ENCODE data around the gene INO80D.
"Not testable (repeated sequence)": the region's sequence is repeated elsewhere in the genome, so short reads cannot be mapped to it uniquely, and the experiment has no call there.

INO80D gene

GRCh38 chr2:206031162-206031784 is 54.7 kb downstream of the INO80D start:
- DNase-seq (ENCODE audit: low read depth in 2 of 2) = no peak

DNA sequence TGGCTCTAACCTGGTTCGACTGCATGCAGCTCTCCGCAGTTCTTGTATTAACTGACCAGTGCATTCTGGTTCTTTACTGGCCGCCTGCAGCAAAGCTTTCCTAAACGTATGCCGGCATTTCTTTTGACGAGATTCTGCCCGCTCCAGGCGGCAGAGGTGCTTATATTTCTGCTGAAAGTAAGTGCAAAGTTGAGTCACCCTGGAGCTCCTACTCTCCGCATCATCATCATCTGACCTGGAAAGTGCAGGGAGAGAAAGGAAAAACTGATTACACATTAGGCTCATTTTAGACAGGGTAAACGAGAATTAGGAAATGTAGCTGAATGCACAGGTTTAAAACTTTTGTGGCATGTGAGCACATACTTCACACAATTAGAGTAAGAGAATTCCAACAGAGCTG is 57.9 kb downstream of the INO80D start:
- DNase-seq (ENCODE audit: low read depth in 2 of 2) = no peak

DNA sequence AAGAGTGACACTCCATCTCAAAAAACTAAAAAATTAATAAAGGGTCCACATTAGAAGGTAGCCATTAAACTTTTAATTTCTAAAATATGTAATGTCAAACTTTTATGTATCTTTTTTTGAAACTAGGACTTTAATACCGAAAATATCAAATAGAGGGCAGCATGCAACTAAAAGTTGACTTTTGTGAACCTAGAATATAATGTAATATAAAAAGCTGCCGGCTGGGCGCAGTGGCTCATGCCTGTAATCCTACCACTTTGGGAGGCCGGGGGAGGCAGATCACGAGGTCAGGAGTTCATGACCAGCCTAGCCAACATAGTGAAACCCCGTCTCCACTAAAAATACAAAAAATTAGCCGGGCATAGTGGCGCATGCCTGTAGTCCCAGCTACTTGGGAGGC is 62.8 kb downstream of the INO80D start:
- no peak for DNase-seq (ENCODE audit: low read depth in 2 of 2)

DNA sequence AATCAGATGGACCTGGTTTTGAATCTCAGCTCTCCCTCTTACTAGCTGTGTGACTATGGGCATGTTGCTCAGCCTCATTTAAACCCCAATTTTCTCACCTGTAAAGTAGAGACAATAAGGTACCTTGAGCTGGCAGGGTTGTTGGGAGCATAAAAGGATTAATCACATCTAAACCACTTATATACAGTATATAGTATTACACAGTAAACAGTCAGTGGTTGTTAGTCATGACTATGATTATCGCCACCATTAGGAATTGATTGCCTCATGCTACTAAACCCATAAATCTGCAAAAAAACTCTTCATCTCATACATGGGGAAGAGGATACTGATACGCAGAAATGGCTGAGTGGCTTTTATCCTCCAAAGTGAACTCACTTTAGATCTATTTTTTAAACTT is 65.8 kb downstream of the INO80D start:
- DNase-seq (ENCODE audit: low read depth in 2 of 2) = no peak

GRCh38 chr2:206015746-206016145 is 70.2 kb downstream of the INO80D start:
- DNase-seq (ENCODE audit: low read depth in 2 of 2) = not testable (repeated sequence)

GRCh38 chr2:206011795-206012194 is 74.2 kb downstream of the INO80D start:
- DNase-seq (ENCODE audit: low read depth in 2 of 2) = no peak

DNA sequence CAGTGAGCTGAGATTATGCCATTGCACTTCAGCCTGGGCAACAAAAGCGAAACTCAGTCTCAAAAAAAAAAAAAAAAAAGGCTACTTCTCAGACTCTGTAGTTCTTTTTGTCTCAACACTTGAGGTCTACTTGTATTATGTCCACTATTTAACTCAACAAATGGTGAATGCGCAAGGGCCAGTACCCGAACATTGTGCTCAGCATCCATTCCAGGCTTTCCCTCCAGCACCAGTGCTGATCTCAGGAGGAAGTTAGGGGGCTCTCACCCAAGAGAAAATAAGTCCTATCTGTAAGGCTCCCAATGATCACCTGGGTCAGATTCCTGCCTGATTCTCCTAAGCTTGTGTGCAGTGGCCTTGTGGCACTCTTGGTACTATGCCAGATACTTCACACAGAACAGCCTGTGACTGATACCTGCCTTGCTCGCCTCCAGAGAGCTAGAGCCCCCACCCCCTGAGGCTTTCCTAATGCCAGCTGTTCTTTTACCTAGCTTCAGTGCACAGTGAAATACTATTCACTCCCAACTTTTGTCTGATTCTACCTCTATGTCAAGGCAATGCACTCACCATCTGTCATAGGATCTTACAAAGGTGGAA is 74.9 kb downstream of the INO80D start:
- DNase-seq (ENCODE audit: low read depth in 2 of 2) = no peak

- no peak for DNase-seq (ENCODE audit: low read depth in 2 of 2)
Measured at GRCh38 chr2:206004004-206004693, 81.8 kb downstream of the INO80D start.

GRCh38 chr2:206002440-206002839 is 83.5 kb downstream of the INO80D start:
- no peak for DNase-seq (ENCODE audit: low read depth in 2 of 2)

DNA sequence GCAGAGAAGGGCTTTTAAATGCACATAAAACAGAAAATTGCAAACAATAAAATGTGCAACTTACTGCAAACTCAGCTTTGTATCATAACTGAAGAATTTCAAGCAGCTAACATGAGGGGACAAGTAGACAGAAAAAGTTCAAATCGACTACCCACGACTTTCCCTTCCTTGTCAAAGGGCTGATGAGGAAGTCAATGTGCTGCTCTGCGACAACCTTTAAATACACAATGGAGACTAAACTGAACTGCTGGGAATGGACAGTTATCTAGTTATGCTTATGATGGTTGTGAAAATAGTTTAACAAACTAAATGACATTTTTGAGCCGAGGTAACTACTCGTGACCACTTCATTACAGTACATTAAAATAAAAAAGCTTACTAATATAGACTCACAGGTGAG is 84.1 kb downstream of the INO80D start:
- no peak for DNase-seq (ENCODE audit: low read depth in 2 of 2)

DNA sequence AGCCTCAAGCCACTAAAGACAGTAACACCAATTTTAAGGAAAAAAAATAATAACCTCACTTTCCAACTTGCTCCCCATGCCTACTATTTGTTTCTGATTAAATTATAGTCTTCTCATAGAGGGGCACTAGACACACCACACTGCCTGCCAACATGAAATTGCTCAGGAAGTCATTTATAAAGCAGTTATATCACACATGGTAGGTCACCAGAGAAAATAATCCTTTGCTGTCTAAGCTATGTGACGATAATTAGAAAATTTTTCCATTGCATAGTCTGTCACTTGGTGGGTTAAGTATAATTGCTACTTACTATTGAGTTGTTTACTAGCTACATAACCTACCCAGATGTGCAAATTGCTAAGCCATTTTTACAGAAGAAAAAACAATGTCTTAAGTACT is 85.2 kb downstream of the INO80D start:
- DNase-seq (ENCODE audit: low read depth in 2 of 2) = no peak

DNA sequence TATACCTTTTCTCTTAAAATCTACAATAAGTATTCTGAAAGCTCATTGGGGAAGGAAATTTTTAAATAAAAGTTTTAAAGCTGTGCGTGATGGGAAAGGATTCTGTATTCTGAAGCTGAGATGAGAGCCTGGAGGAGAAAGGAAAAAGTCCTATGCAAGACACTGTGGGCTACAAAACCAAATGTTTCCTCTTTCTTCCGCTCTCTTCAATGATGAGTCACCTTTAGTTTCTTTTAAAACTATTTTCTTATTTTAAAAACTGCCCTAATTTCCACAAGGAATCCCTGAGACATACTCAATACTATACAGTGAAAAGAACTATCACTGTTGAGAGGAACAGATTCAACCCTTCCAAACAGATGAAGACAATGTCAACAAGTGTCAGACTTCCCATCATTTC is 87.4 kb downstream of the INO80D start:
- DNase-seq (ENCODE audit: low read depth in 2 of 2) = no peak

GRCh38 chr2:205996161-205996560 is 89.8 kb downstream of the INO80D start:
- DNase-seq (ENCODE audit: low read depth in 2 of 2) = no peak

- no peak for DNase-seq (ENCODE audit: low read depth in 2 of 2)
Measured at GRCh38 chr2:205995260-205995659, 90.7 kb downstream of the INO80D start.

DNA sequence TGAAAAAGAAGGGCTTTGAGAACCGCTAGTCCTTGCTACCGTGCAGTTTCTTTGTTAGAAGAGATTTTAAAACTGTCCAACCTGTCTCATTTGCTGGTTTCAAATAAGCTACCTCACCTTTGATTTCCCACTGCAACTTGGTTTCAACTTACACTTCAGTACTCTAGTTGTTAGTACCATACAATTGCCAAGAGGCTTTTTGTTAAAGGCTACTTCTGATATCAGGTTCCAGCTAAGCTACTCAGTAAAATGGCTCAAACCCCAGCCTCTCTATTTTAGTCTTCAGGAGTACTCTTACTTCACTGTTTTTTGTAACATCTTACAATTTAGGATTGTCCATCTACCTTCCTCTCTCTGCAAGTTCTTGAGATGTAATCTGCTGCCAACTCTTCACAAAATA is 91.6 kb downstream of the INO80D start:
- DNase-seq (ENCODE audit: low read depth in 2 of 2) = no peak

DNA sequence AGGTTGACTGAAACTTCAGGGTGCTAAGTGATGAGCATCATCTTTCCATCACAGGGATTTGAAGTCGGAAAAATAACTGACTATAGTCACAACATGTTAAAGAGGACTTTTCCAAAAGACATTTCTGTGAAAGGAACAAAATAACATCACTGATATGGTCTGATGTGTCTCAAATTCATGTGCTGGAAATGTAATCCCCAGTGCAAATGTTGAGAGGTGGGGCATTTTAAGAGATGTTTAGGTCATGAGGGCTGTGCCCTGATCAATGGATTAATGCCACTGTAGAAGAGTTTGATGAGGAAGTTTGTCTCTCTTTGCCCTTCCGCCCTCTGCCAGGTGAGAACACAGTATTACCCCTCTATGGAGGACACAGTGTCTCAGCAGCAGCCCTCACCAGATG is 95.9 kb downstream of the INO80D start:
- no peak for DNase-seq (ENCODE audit: low read depth in 2 of 2)

DNA sequence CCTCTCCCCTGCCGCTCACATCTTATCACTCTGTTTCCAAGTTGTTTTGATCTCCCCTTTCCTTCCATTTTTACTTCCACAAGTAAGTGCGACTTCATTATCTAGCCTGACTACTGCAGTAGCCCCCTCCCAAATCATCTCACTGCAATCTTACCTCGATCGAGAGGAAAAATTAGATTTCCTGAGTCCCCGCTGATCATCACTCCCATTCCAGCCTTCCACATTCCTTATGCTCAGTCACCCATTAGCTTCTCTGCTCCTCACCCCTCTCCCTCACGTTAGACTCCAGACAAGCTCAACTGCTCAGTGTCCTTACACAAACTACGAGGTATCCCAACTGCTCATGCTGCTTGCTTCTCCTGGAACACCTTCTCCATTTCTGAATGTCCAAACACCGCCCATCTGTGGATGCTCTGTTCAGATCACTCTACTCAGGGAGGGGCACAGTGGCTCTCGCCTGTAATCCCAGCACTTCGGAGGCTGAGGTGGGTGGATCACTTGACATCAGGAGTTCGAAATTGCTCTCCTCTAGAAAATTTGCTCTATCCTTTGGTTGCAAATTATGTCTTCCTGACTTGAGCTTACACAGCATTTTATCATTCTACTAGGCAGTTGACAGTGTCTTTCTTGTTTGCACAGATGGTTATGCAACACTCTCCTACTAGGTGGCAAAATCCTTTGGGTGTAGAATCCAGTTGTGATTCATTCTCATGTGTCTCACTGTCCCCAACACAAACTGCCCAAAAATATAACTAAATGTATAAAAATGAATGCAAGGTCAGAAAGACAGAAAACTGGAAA is 96.5 kb downstream of the INO80D start:
- no peak for DNase-seq (ENCODE audit: low read depth in 2 of 2)

GRCh38 chr2:205988681-205989080 is 97.3 kb downstream of the INO80D start:
- not testable (repeated sequence) for DNase-seq (ENCODE audit: low read depth in 2 of 2)

DNA sequence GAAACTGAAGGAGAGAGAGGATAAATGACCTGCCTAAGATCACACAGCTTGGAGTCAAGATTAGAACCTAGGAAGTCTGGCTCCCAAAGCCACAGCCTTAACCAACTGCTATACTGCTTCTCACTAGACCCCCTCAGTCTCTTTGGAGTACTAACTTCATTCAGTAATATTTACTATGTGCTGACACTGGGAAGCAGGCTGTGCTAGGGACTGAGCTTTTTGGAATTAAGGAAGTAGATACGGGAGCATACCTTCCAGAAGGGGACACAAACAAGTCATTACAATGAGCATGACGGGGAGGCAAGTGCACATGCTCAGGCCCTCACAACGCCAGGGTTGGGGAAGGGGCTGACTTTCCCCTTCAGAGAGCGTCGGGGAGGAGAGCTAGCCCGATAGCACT is 97.7 kb downstream of the INO80D start:
- DNase-seq (ENCODE audit: low read depth in 2 of 2) = no peak

- not testable (repeated sequence) for DNase-seq (ENCODE audit: low read depth in 2 of 2)
Measured at GRCh38 chr2:205986334-205986733, 99.6 kb downstream of the INO80D start.

- no peak for DNase-seq (ENCODE audit: low read depth in 2 of 2)
Measured at GRCh38 chr2:205984381-205984780, 101.6 kb downstream of the INO80D start.

DNA sequence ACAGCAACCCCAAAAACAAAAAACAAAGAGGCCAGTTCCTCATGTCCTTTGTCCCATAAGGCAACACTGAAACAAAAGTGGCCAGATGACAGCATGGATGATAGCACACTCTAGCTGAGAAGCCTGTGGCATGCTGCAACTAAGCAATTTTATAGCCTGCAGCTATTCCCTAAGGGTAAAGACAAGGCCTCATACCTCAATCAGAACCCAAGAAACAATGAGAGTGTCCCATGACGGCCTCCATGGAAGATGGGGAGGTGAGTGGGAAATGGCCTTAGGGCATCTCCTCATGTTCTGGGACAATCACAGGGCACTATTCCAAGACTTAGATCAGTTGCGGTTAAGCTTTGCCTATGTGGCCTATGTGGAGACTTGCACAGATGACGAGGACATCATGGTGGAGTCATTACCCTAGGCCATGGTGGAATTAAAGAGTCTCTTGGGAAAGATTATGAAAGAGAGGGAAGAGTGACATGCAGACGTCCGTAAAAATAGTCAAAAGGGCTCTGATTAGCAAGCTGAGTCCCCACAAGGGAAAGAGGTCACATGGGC is 103.1 kb downstream of the INO80D start:
- DNase-seq (ENCODE audit: low read depth in 2 of 2) = no peak

All from stimulated activated CD8-positive, alpha-beta memory T cell treated with anti-CD3 and anti-CD28 coated beads, Interleukin-15, amount 100 ng/mL, for 48 hours (primary cell).